Retinal pigment epithelial cell (primary cell): Measurements from ENCODE around the gene TPST2.

Source experiments
- DNase-seq: peaks from one replicate; pipeline ENCODE4 v3.0.0-alpha.2; 2010; ENCODE audit warnings: low read depth
- H3K4me3 ChIP-seq: 2 replicates; pipeline ENCODE4 v1.5.1; 2011; ENCODE audit warnings: mild to moderate bottlenecking, low read length, control low read depth, moderate library complexity
- CTCF ChIP-seq: conservative IDR thresholded peaks from 2 replicates; pipeline ENCODE4 v1.5.1; 2011; ENCODE audit warnings: low read depth, low read length, control low read depth, inconsistent platforms

TPST2 gene

GRCh38 chr22:26545385-26545784, 44.5 kb downstream of the TPST2 start:
- no peak for DNase-seq
- H3K4me3 ChIP-seq = no peak overlapping the region
- no peak for TF ChIP-seq CTCF

GRCh38 chr22:26544489-26544888, 45.4 kb downstream of the TPST2 start:
- no peak overlapping the region for H3K4me3 ChIP-seq
- no peak for TF ChIP-seq CTCF
- DNase-seq = no peak

GRCh38 chr22:26542831-26543230, 47.1 kb downstream of the TPST2 start:
- no peak for DNase-seq
- H3K4me3 ChIP-seq = no peak overlapping the region
- TF ChIP-seq CTCF = no peak

GRCh38 chr22:26541167-26541819, 48.6 kb downstream of the TPST2 start:
- H3K4me3 ChIP-seq = no peak overlapping the region
- TF ChIP-seq CTCF = no peak
- no peak for DNase-seq

- no peak for TF ChIP-seq CTCF
- H3K4me3 ChIP-seq = no peak overlapping the region
- no peak for DNase-seq
These were observed 49.8 kb downstream of the TPST2 start for GRCh38 chr22:26540119-26540518.

GRCh38 chr22:26536762-26537134, 53.2 kb downstream of the TPST2 start:
- no peak for DNase-seq
- no peak overlapping the region for H3K4me3 ChIP-seq
- no peak for TF ChIP-seq CTCF

- DNase-seq = no peak
- no peak overlapping the region for H3K4me3 ChIP-seq
- no peak for TF ChIP-seq CTCF
These were observed 53.7 kb downstream of the TPST2 start for GRCh38 chr22:26536056-26536761.
